ENCODE results near the gene NUDCD2.
"Not testable (repeated sequence)": the region's sequence is repeated elsewhere in the genome, so short reads cannot be mapped to it uniquely, and the experiment has no call there.

NUDCD2 gene

GRCh38 chr5:163404364-163405173, 55.3 kb downstream of the NUDCD2 start:
- no peak overlapping the region for H3K27ac ChIP-seq
- H3K27me3 ChIP-seq (ENCODE audit: control insufficient read depth, insufficient read depth, low read length) = no peaks in the 10 kb centered on the region
- no peak overlapping the region for H2AFZ ChIP-seq
- H3K4me1 ChIP-seq = no peaks in the 10 kb centered on the region
- no peaks in the 10 kb centered on the region for H3K79me2 ChIP-seq
- H3K4me2 ChIP-seq (ENCODE audit: low read length) = no peak overlapping the region
- TF ChIP-seq CTCF (IDR thresholded peaks at IDR 0.05) = no peak
- no peaks in the 10 kb centered on the region for H3K36me3 ChIP-seq (ENCODE audit: control insufficient read depth, insufficient read depth, low read length)
- no peak overlapping the region for H3K9ac ChIP-seq
- H3K9me3 ChIP-seq (ENCODE audit: control insufficient read depth, low read length) = no peaks in the 10 kb centered on the region
- no peak overlapping the region for H3K4me3 ChIP-seq (ENCODE audit: low read depth, low read length)

- no peak for TF ChIP-seq CTCF (IDR thresholded peaks at IDR 0.05)
- no peaks in the 10 kb centered on the region for H3K27me3 ChIP-seq (ENCODE audit: control insufficient read depth, insufficient read depth, low read length)
- no peaks in the 10 kb centered on the region for H3K79me2 ChIP-seq
- H3K9ac ChIP-seq = no peak overlapping the region
- H3K4me2 ChIP-seq (ENCODE audit: low read length) = no peak overlapping the region
- no peak overlapping the region for H3K27ac ChIP-seq
- H3K36me3 ChIP-seq (ENCODE audit: control insufficient read depth, insufficient read depth, low read length) = no peaks in the 10 kb centered on the region
- no peak overlapping the region for H2AFZ ChIP-seq
- no peaks in the 10 kb centered on the region for H3K9me3 ChIP-seq (ENCODE audit: control insufficient read depth, low read length)
- H3K4me3 ChIP-seq (ENCODE audit: low read depth, low read length) = no peak overlapping the region
- no peaks in the 10 kb centered on the region for H3K4me1 ChIP-seq
Observed at GRCh38 chr5:163402007-163402406, 57.9 kb downstream of the NUDCD2 start.

- Histone ChIP-seq H3K4me1 (no peaks in the 10 kb centered on the region), H3K9me3 (ENCODE audit: control insufficient read depth, low read length) (no peaks in the 10 kb centered on the region), H2AFZ (no peak overlapping the region), H3K27ac (no peak overlapping the region), H3K27me3 (ENCODE audit: control insufficient read depth, insufficient read depth, low read length) (no peaks in the 10 kb centered on the region), H3K79me2 (no peaks in the 10 kb centered on the region), H3K4me3 (ENCODE audit: low read depth, low read length) (no peak overlapping the region), H3K9ac (no peak overlapping the region), H3K36me3 (ENCODE audit: control insufficient read depth, insufficient read depth, low read length) (no peaks in the 10 kb centered on the region), H3K4me2 (ENCODE audit: low read length) (no peak overlapping the region)
- TF ChIP-seq CTCF (IDR thresholded peaks at IDR 0.05) = no peak
Observed at GRCh38 chr5:163401271-163401670, 58.6 kb downstream of the NUDCD2 start.

GRCh38 chr5:163399923-163400322, 60.0 kb downstream of the NUDCD2 start:
- no peak overlapping the region for H3K9ac ChIP-seq
- no peak overlapping the region for H3K27ac ChIP-seq
- H3K27me3 ChIP-seq (ENCODE audit: control insufficient read depth, insufficient read depth, low read length) = no peaks in the 10 kb centered on the region
- no peaks in the 10 kb centered on the region for H3K9me3 ChIP-seq (ENCODE audit: control insufficient read depth, low read length)
- no peak overlapping the region for H3K4me2 ChIP-seq (ENCODE audit: low read length)
- no peaks in the 10 kb centered on the region for H3K79me2 ChIP-seq
- H3K4me3 ChIP-seq (ENCODE audit: low read depth, low read length) = no peak overlapping the region
- no peaks in the 10 kb centered on the region for H3K4me1 ChIP-seq
- H3K36me3 ChIP-seq (ENCODE audit: control insufficient read depth, insufficient read depth, low read length) = no peaks in the 10 kb centered on the region
- no peak for TF ChIP-seq CTCF (IDR thresholded peaks at IDR 0.05)
- no peak overlapping the region for H2AFZ ChIP-seq

- H3K4me3 ChIP-seq (ENCODE audit: low read depth, low read length) = no peak overlapping the region
- no peak overlapping the region for H2AFZ ChIP-seq
- H3K4me1 ChIP-seq = no peaks in the 10 kb centered on the region
- TF ChIP-seq CTCF (IDR thresholded peaks at IDR 0.05) = no peak
- no peak overlapping the region for H3K9ac ChIP-seq
- no peak overlapping the region for H3K27ac ChIP-seq
- H3K36me3 ChIP-seq (ENCODE audit: control insufficient read depth, insufficient read depth, low read length) = no peaks in the 10 kb centered on the region
- H3K9me3 ChIP-seq (ENCODE audit: control insufficient read depth, low read length) = no peaks in the 10 kb centered on the region
- H3K27me3 ChIP-seq (ENCODE audit: control insufficient read depth, insufficient read depth, low read length) = no peaks in the 10 kb centered on the region
- H3K79me2 ChIP-seq = no peaks in the 10 kb centered on the region
- H3K4me2 ChIP-seq (ENCODE audit: low read length) = no peak overlapping the region
Observed at GRCh38 chr5:163397354-163397753, 62.5 kb downstream of the NUDCD2 start.

GRCh38 chr5:163396818-163397340, 63.0 kb downstream of the NUDCD2 start:
- H3K9ac ChIP-seq; H3K36me3 ChIP-seq (ENCODE audit: control insufficient read depth, insufficient read depth, low read length); H3K9me3 ChIP-seq (ENCODE audit: control insufficient read depth, low read length); H3K4me3 ChIP-seq (ENCODE audit: low read depth, low read length); H3K27me3 ChIP-seq (ENCODE audit: control insufficient read depth, insufficient read depth, low read length); H3K27ac ChIP-seq; H3K79me2 ChIP-seq; H3K4me1 ChIP-seq; H3K4me2 ChIP-seq (ENCODE audit: low read length); H2AFZ ChIP-seq: not testable (repeated sequence)

Data from parathyroid adenoma (tissue), 2 donors.